OCI-LY3 (cell line): Measurements from ENCODE around the gene RAD54L2.

Experiments used
- H2AFZ ChIP-seq: fragments of 200-600, 300-600 bp; shearing (Covaris generic); 2 replicates; pipeline ENCODE4 v1.6.0; 2014; ENCODE audit warnings: antibody characterized with exemption, low read depth, low read length
- H3K27ac ChIP-seq: fragments of 200-600, 300-600 bp; sonication (generic); 2 replicates; pipeline ENCODE4 v1.5.1; 2014; ENCODE audit warnings: mild to moderate bottlenecking, low read length, moderate library complexity, mixed read lengths
- H3K27me3 ChIP-seq: fragments of 200-600, 300-600 bp; sonication (generic); 2 replicates; pipeline ENCODE4 v1.6.1; 2014; ENCODE audit warnings: low read depth, low read length, mixed read lengths
- H3K36me3 ChIP-seq: fragments of 200-600, 300-600 bp; sonication (generic); replicated peaks from 2 replicates; pipeline ENCODE3; 2014; ENCODE audit warnings: low read depth, low read length, mixed read lengths
- H3K4me1 ChIP-seq: fragments of 300-600, 200-600 bp; sonication (generic); 2 replicates; pipeline ENCODE4 v1.6.1; 2014; ENCODE audit warnings: low read length, mixed read lengths
- H3K4me2 ChIP-seq: fragments of 200-600, 300-600 bp; sonication (generic); 2 replicates; pipeline ENCODE4 v1.6.1; 2014; ENCODE audit warnings: low read length, mixed read lengths
- H3K4me3 ChIP-seq: fragments of 300-600, 200-600 bp; sonication (generic); 2 replicates; pipeline ENCODE4 v1.5.1; 2014; ENCODE audit warnings: antibody characterized with exemption, mild to moderate bottlenecking, low read length, moderate library complexity
- H3K79me2 ChIP-seq: fragments of 300-600, 200-600 bp; shearing (Covaris generic); 2 replicates; pipeline ENCODE4 v1.6.1; 2014; ENCODE audit warnings: mild to moderate bottlenecking, low read length, mixed read lengths
- H3K9ac ChIP-seq: fragments of 300-600, 200-600 bp; shearing (Covaris generic); 2 replicates; pipeline ENCODE4 v1.6.0; 2014; ENCODE audit warnings: mild to moderate bottlenecking, low read length, moderate library complexity
- H3K9me3 ChIP-seq: fragments of 200-600, 300-600 bp; shearing (Covaris generic); 2 replicates; pipeline ENCODE4 v1.6.1; 2014; ENCODE audit warnings: low read length, mixed read lengths; ENCODE audit not compliant: insufficient read depth
- H4K20me1 ChIP-seq: fragments of 200-600, 300-600 bp; sonication (generic); 2 replicates; pipeline ENCODE4 v1.6.1; 2016; ENCODE audit warnings: low read length, mixed read lengths; ENCODE audit not compliant: insufficient read depth
- EZH2phosphoT487 ChIP-seq: fragments of 200-600 bp; shearing (Covaris generic); IDR thresholded peaks from 2 replicates; pipeline ENCODE4 v1.6.1; 2018; ENCODE audit warnings: antibody characterized with exemption, mixed run types, low read depth
- TF ChIP-seq, protein P1 (sequence below): fragments of 200-600, 300-600 bp; sonication (generic); IDR thresholded peaks from 2 replicates; pipeline ENCODE4 v1.5.1; 2014; ENCODE audit warnings: antibody characterized with exemption, low read length, low read depth

Gene RAD54L2

DNA sequence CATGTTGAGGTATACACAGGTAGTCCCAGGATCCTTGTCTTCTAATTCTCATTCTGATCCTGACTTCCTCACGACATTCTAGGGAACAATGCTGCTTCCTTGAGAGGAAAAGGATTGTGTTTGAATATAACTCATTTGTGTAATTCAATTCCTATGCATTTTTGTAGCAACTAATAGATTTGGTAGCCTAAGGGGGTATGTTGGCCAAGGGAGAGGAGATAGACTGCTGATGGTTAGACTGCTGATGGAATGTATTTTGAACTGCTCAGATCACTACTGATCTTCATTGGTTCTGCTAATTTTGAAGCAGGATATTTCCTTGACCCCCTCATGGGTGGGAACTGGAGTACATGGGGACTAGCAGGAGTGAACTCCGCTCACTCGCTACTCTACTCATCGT is 39.7 kb downstream of the RAD54L2 start:
- no peaks in the 10 kb centered on the region for H3K4me1 ChIP-seq
- H3K27ac ChIP-seq: no peak overlapping the region
- no peak overlapping the region for H3K4me3 ChIP-seq
- H4K20me1 ChIP-seq: 0 out of 2 replicates have a peak, but pooled peaks cover 6% of the 10 kb centered on the region
- peaks cover 9% of the 10 kb centered on the region for H3K79me2 ChIP-seq
- H3K27me3 ChIP-seq: no peaks in the 10 kb centered on the region
- H3K9ac ChIP-seq: no peak overlapping the region
- no peak overlapping the region for H2AFZ ChIP-seq
- no peaks in the 10 kb centered on the region for H3K9me3 ChIP-seq
- TF ChIP-seq EZH2phosphoT487: no peak
- TF ChIP-seq, protein P1, sequence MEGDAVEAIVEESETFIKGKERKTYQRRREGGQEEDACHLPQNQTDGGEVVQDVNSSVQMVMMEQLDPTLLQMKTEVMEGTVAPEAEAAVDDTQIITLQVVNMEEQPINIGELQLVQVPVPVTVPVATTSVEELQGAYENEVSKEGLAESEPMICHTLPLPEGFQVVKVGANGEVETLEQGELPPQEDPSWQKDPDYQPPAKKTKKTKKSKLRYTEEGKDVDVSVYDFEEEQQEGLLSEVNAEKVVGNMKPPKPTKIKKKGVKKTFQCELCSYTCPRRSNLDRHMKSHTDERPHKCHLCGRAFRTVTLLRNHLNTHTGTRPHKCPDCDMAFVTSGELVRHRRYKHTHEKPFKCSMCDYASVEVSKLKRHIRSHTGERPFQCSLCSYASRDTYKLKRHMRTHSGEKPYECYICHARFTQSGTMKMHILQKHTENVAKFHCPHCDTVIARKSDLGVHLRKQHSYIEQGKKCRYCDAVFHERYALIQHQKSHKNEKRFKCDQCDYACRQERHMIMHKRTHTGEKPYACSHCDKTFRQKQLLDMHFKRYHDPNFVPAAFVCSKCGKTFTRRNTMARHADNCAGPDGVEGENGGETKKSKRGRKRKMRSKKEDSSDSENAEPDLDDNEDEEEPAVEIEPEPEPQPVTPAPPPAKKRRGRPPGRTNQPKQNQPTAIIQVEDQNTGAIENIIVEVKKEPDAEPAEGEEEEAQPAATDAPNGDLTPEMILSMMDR: no peak
- no peak overlapping the region for H3K4me2 ChIP-seq
- H3K36me3 ChIP-seq: peaks cover 2% of the 10 kb centered on the region

DNA sequence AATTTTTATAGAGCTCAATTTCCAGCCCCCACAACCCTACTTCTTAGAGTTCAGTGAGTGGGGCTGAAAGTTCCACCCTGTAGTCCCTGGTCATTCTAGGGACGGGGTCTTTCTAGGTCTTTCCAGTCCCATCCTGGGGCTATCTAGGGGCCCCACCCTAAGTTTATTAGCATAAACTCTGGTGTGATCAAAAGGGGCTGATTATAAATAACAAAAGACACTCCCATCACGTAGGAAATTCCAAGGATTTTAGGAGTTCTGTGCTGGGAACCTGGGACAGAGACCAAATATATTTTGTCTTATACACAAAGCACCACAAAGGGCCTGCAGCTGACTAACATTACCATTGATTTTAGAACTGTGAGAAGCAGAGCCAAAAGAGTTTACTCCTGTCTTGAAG is 41.9 kb downstream of the RAD54L2 start:
- H3K4me2 ChIP-seq: no peak overlapping the region
- peaks cover 6% of the 10 kb centered on the region; the same call in 1 of the 2 replicates for H4K20me1 ChIP-seq
- no peaks in the 10 kb centered on the region for H3K27me3 ChIP-seq
- H3K79me2 ChIP-seq: peaks cover 20% of the 10 kb centered on the region
- H3K36me3 ChIP-seq: no peaks in the 10 kb centered on the region
- no peaks in the 10 kb centered on the region for H3K9me3 ChIP-seq
- no peak overlapping the region for H3K9ac ChIP-seq
- H2AFZ ChIP-seq: no peak overlapping the region
- H3K4me1 ChIP-seq: no peaks in the 10 kb centered on the region
- no peak overlapping the region for H3K4me3 ChIP-seq
- TF ChIP-seq, protein P1: no peak
- TF ChIP-seq EZH2phosphoT487: no peak
- no peak overlapping the region for H3K27ac ChIP-seq

DNA sequence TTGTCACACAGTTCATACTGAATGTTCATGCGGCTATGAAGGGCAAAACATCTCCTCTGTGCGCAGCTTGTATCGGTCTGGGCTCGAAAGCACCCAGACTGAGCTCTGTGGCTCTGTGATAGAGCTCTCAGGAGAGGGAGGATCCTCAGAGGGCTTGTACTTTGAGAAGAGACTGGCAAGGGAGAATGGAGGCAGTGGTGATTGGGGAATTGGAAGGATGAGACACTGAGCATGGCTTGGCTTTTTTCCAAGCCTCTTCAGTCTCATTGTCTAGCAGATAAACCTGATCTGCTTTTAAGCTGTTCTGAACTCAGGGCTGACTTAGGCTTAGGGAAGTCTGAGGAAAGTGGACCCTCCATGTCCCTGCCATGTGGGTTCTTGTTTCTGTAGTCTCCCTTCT is 43.0 kb downstream of the RAD54L2 start:
- H3K4me3 ChIP-seq: no peak overlapping the region
- no peaks in the 10 kb centered on the region for H3K4me1 ChIP-seq
- H3K9me3 ChIP-seq: no peaks in the 10 kb centered on the region
- H2AFZ ChIP-seq: no peak overlapping the region
- TF ChIP-seq, protein P1: no peak
- no peak for TF ChIP-seq EZH2phosphoT487
- H4K20me1 ChIP-seq: peaks cover 6% of the 10 kb centered on the region; the same call in 1 of the 2 replicates
- no peaks in the 10 kb centered on the region for H3K27me3 ChIP-seq
- H3K36me3 ChIP-seq: no peaks in the 10 kb centered on the region
- H3K9ac ChIP-seq: no peak overlapping the region
- H3K27ac ChIP-seq: no peak overlapping the region
- peaks cover 27% of the 10 kb centered on the region for H3K79me2 ChIP-seq
- H3K4me2 ChIP-seq: no peak overlapping the region

DNA sequence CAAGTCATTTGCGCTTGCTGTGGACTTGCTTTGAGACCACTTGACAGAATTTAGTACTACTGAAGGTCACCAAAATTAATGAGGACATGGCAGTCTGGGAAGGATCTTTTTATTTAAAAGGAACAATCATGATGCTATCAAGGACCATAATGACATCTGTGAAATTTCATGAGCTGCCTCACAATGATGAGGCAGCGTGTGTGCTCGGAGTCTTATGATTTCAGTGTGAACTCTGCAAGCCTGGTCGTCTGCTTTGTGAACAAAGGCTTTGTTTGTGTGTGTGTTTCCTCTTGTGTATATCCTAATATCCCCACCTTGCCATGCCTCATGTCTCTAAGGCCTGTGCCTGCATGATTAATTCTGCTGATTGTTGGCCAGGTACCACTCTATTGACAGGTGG is 46.7 kb downstream of the RAD54L2 start:
- no peak for TF ChIP-seq EZH2phosphoT487
- TF ChIP-seq, protein P1: no peak
- no peak overlapping the region for H3K9ac ChIP-seq
- H2AFZ ChIP-seq: no peak overlapping the region
- no peaks in the 10 kb centered on the region for H3K9me3 ChIP-seq
- H3K79me2 ChIP-seq: peaks cover 20% of the 10 kb centered on the region
- H3K27ac ChIP-seq: no peak overlapping the region
- no peaks in the 10 kb centered on the region for H3K4me1 ChIP-seq
- H3K4me2 ChIP-seq: no peak overlapping the region
- H3K27me3 ChIP-seq: no peaks in the 10 kb centered on the region
- H3K4me3 ChIP-seq: no peak overlapping the region
- H4K20me1 ChIP-seq: peaks cover 3% of the 10 kb centered on the region; the same call in 1 of the 2 replicates
- H3K36me3 ChIP-seq: peaks cover under 1% of the 10 kb centered on the region
